HG03460 (cell line): ENCODE results near the gene ADGRG4.

Experiments used
- ATAC-seq: cut with Tn5 transposase; IDR thresholded peaks from one replicate; pipeline ENCODE4 v1.9.1; 2021; ENCODE audit not compliant: unreplicated experiment

ADGRG4 gene

DNA sequence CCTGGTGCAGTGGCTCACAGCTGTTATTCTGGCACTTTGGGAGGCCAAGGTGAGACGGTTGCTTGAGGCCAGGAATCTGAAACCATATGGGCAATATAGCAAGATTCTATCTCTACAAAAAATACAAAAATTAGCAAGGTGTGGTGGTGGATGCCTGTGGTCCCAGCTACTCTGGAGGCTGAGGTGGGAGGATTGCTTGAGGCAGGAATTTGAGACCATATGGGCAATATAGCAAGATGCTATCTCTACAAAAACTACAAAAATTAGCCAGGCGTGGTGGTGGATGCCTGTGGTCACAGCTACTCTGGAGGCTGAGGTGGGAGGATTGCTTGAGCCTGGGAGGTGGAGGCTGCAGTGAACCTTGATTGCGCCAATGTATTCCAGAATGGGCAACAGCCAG, 2.3 kb downstream of the ADGRG4 start:
- no peak for ATAC-seq

DNA sequence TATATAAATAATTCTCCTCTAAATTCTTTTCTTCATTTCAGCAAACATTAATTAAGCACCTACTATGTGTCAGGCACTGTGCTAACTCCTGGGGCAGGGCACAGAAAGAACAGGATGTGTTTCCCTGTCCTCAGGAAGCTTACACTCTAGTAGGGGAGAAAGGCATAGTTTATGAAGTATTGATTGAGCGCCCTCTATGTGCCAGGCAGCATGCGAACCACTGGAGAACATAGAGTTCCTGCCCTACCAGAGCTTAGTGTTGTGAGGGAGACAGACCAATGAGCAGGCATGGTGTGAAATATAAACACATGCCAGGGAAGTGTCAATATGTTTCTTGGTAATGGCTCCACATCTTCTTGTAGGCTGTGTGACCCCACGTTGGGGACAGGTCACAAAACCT, 3.7 kb downstream of the ADGRG4 start:
- ATAC-seq, result no peak

- no peak for ATAC-seq
Measured at GRCh38 chrX:136306182-136306581, 5.4 kb downstream of the ADGRG4 start.

DNA sequence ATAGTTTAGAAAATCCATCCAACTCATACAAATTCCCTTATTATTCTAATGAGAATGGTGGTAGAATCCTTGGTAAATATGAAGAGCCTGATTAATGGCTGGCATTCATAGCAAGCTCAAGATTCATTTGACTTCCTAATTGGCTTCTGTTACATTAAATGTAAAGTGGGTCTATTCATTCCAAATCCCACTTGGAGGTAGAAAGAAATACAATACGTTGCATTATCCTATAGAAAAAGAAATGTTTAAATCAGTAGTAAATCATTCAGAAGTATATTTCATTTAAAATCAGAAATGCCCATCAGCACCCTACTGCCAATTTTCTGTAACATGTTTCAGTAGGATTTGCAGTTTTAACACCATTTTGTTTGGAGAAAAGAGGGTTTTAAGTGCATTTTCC, 6.7 kb downstream of the ADGRG4 start:
- no peak for ATAC-seq

DNA sequence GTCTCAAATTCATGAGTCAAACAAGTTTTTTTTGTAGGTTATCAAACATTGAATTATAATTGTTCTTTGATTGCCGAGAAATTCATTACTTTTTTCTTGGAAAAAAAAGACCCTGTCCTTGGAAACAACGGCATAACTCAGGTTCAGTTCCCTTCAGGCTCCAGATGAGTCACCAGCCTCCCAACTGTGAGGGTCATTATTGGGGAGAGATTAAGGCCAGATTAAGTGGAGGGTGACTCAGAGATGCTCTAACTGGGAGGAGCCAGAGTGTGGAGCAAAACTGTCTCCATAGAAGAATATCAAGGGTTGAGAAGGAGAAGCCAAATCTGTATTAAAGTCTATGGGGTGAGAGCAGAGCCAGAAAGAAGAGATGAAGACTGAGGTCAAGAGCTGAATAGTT, 9.6 kb downstream of the ADGRG4 start:
- no peak for ATAC-seq

- ATAC-seq, result no peak
Measured at GRCh38 chrX:136318156-136318555, 17.4 kb downstream of the ADGRG4 start.

DNA sequence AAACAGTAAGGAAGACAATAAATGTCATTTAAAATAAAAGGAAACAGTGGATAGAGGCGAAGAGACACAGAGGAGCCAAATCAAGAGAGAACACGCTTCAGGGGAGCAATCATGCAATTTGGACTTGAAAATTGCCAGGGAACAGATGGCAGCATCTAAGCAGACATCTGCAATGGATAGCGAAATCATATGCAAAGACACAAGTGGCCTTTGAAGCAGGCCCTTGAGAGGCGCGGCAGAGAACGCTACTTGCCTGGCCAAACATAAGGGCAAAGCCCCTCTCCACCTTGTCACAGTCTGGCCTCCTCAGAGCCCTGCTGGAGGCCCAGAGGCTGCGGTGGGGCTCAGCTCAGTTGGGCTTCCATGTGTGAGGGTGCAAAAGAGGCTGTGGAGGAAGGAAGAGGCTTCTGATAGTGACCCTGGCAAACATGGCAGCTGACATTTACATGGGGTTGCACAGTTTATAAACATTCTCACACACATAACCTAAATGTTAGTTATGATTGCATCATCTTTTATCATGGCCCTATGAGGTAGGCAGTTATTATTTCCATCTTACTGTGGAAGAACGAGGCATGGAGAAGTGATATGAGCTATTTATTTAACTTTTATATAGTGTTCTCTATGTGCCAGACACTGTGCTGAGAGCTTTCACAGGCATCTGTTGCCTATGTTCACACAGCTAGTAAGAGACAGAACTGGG, 18.3 kb downstream of the ADGRG4 start:
- ATAC-seq, result no peak

GRCh38 chrX:136319600-136319999, 18.8 kb downstream of the ADGRG4 start:
- ATAC-seq, result no peak

DNA sequence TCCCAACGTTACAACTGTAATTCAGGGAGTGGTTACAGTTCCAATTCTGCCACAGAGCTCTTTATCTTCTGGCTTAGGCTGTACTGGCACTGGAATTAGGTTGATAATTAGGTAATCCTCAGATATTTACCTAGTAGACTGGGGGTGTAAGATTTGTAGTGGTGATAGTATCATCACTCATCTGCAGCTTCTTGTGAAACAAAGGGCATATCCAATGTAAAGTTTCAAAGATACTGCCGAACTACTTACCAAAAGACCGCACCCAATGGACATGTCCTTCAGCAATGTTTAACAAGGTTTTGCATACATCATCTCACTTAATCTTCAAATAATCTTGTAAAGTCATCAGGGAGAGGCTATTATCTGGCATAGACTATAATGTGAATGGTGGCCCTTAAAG, 20.8 kb downstream of the ADGRG4 start:
- ATAC-seq, result no peak

DNA sequence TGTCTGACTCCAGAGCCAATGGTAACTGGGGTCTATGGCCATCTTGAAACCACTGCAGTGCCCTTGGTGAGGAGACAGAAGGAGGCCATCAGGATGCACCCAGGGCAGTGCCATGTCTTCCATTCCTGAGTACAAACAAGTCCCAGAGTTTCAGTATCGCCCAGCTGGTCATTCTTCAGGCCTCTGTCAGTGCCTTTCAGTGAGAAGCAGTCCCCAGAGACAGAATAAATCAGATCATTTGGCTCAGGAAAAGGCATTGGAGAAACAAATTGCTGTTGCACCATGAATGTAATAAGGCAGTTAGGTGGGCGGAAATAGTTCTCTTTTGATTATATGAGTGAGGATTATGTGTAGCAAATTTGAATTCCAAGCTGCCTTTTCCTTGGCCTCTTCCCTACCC, 21.3 kb downstream of the ADGRG4 start:
- no peak for ATAC-seq

GRCh38 chrX:136325377-136325776, 24.6 kb downstream of the ADGRG4 start:
- ATAC-seq, result no peak

- ATAC-seq, result no peak
Measured at GRCh38 chrX:136328933-136329332, 28.2 kb downstream of the ADGRG4 start.

DNA sequence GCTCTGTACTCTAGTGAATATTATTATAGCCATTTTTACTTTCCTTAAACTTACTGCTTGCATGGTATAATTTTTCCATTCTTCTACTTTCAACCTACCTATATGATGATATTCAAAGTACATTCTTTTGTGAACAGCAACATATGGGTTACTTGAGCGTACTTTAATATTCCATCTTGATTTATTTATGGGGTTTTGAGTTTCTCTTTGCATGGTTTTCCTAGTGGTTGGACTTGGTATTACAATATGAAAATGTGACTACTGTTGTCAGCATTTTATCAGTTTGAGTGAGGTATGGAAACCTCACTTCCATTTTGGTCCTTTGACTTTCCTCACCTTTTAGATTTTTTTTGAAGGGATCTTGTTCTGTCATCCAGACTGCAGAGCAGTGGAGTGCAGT, 35.9 kb downstream of the ADGRG4 start:
- no peak for ATAC-seq

DNA sequence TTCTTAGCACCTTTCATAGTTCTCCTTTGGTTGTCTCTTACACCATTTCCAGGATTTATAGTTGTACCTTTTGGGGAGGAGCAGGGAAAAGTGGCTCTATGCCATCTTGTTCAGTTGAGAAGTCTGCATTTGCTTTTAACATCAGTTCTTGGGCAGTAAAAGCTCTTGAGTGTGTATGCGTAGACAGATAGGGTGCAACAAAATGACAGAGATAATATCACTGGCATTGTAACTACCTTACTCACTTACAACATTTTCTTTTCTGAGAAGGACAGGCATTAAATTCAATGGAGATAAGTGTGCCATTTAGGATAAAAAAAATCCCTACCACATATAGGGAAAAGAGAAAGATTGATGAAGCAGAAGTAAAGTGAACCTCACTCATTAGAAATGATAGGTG, 38.9 kb downstream of the ADGRG4 start:
- no peak for ATAC-seq

DNA sequence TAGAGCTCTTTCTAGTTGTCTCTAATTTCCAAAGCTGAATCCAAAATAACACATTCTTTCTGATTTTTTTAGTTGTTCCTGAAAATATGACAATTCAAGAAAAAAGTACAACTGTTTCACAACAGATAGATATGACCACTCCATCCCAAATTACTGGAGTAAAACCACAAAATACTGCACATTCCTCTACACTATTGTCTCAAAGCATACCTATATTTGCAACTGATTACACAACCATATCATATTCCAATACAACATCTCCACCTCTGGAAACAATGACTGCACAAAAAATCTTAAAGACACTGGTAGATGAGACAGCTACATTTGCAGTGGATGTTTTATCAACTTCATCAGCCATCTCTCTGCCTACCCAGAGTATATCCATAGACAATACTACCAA, 43.6 kb downstream of the ADGRG4 start:
- ATAC-seq, result no peak

DNA sequence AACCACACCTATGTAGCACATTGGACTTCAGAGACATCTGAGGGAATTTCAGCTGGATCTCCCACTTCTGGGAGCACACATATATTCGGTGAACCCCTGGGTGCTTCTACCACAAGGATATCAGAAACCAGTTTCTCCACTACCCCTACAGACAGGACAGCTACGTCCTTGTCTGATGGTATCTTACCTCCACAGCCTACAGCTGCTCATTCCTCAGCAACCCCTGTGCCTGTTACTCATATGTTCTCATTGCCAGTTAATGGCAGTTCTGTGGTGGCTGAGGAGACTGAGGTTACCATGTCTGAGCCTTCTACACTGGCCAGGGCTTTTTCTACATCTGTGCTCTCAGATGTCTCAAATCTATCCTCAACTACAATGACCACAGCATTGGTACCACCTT, 45.7 kb downstream of the ADGRG4 start:
- ATAC-seq, result no peak

GRCh38 chrX:136347706-136348105, 46.9 kb downstream of the ADGRG4 start:
- ATAC-seq, result no peak

DNA sequence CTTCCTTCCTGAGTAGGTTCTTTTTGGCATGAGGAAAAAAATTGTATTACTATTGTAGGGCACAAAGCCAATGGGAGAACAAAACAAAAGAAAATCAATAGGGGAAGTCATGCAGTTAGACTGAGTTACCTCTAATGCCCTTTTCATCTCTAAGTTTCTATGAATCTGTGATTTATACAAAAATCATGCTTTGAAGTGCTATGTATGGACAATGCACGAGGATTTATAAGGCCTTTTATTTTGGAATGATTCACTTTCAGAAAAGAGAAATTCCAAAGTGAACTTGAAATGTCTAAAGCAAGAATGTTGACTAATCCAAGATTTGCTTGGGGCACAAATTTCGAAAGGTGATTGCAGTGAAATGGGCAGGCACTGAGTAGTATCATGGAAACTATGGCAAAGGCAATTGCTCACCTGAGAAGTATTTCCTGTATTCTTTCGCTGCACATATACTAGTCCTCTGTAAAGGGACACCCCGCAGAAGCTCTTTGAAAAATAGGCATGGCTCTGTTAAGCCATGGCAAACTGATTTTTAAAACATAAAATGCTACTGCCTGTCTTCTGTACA, 52.8 kb downstream of the ADGRG4 start:
- ATAC-seq, result no peak

GRCh38 chrX:136354201-136354600, 53.4 kb downstream of the ADGRG4 start:
- ATAC-seq, result no peak

DNA sequence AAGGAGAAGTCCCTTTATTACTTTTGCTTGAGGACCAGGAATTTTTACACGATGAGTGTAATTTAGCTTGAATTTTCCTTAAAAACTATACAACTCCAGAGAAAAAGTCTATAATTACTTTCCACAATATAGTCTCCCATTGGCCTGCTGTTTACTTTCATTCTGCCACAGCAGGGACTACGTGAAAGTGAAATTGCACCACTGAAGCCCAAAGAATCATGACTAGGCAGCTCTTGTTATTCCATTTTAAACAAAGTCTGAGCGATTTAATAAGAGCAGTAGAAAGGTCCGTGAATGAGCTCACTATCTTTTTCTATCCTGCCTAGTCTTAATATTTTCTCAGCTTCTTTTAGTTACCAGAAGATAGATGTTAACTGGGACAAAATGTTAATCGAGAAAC, 68.6 kb downstream of the ADGRG4 start:
- no peak for ATAC-seq

GRCh38 chrX:136376713-136377112, 76.0 kb downstream of the ADGRG4 start:
- ATAC-seq, result no peak

- no peak for ATAC-seq
Measured at GRCh38 chrX:136380010-136380769, 79.4 kb downstream of the ADGRG4 start.
